Activated CD8-positive, alpha-beta memory T cell treated with anti-CD3 and anti-CD28 coated beads for 48 hours (primary cell): Measurements from ENCODE around the gene UBE2H.
"Not testable (repeated sequence)": the region's sequence is repeated elsewhere in the genome, so short reads cannot be mapped to it uniquely, and the experiment has no call there.

ENCODE experiments used
- DNase-seq, 3 experiments: peaks; one replicate each; pipeline ENCODE4 v3.0.0-alpha.2; 2020; ENCODE audit warnings: low read depth in 2 of 3, low spot score in 2 of 3

The UBE2H gene

DNA sequence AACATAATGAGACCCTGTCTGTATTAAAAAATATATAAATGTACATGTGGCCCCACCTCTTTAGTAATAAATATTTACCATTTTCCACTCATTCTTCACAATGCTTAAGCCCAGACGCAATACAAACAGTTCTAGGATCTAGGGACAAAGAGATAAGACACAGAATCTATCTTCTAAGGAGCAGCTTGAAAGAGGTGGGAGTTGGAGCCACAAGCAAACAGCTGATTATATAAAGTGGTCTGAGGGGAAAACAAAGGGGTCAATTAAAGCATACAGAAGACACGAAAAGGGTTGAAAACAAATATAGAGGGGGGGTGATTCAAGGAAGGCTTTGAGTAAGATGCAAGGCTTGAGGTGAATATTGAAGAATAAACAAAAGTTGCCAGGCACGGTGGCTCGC is 43.1 kb downstream of the UBE2H start:
- no peak for DNase-seq

DNA sequence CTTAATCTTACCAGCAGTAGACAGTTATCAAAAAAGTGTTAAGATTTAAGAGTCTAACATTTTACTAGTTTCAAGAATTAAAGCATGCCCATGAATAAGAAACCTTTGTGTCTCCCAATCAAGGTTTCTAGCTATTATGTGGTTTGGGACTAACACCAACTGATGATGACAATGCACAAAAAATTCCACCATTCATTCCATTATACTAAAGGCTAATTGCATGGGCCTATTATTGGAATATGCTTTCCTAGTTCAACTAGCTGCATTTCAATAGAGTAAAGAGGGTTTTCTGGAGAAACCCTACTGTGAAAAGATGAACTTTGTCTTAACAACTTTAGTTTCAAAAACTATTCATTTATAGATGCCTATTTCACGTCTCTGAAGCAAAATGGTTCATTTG is 44.6 kb downstream of the UBE2H start:
- no peak for DNase-seq

DNA sequence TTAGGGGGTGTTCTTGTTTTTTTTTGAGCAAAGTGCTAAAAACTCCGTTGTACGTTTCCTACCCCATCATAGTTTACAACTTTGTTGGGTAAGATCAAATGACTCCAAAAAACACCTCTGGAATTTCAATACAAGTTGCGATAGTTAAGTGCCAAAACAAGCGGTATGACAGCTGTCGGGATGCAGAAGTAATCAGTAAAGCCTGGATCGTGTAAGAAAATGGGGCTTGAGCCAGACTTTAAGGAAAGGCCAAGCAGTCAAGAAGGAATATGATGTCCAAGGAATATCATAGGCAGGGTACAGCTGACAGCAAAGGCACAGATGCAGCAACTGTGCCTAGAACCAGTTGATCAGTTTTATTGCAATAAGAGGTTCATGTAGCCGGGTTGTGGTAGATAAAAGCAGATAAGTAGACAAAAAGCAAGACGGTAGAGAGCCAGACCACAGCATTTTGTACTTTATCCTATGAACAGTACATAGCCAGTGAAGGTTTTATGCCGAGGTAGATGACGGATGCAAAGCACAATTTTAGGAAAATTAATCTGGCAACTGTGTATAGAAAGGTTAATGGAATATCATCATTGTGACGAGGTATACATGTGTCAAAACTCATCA is 45.5 kb downstream of the UBE2H start:
- DNase-seq = no peak

DNA sequence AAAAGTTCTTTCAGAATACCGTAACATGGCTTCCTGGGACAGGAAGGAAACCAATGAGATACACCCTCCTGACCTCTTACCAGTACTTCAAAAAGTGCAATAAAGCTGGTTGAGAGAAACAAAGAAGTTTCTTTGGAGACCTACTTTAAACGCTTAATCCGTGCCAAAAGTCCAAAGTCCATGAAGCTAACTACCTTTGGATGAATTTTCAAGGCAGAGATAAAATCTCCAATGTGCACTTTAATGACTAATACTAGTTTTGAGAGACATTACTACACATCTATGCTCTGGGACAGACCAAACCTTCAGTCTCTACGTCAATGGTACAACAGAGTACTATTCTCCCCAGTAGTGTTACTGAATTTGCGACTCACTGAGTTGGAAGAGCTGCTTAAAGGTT is 46.1 kb downstream of the UBE2H start:
- no peak for DNase-seq

DNA sequence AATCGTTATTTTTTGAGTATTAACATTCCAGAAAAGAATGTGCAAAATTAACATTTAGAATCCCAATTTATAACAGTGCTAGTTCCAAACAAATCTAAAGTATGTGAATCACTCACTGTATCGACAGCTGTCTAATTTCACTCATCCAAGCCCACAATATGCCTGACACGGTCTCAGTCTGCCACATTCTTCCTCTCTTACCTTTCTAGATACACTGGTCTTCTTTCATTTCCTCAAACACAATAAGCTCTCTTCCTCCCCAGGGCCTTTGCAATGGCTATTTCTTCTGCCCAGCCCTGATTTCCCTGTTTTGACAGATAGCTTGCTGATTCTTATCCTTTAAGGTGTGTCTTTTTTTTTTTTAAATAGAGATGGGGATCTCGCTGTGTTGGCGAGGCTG is 48.8 kb downstream of the UBE2H start:
- DNase-seq = no peak

DNA sequence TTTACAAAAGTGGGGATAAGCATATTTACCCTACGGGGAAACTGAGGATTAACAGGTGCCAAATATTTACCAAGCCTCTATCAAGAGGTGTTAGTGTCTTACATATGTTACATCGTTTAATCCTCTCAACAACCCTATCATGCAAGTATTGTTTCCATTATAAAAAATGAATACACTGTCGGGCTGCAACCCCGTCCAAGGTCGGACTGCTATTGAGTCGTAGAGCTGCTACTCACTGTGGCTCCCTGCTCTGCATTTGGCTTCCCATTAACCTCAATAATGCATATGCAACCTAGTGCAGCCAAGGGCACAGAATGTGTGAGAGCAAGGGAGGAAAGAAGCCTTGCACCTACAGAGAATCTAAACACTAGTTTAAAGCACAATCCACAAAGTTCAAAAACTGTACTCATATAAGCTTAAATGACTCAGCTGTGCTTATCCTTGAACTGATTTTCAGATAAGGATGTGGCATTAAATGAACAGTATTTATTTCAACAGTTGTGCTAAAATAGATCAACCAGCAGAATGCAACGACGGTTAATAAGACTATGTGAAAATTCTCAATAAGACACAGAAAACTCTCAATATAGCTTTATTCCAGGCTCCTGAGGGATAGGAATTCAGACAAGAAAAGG is 49.9 kb downstream of the UBE2H start:
- DNase-seq = no peak

DNA sequence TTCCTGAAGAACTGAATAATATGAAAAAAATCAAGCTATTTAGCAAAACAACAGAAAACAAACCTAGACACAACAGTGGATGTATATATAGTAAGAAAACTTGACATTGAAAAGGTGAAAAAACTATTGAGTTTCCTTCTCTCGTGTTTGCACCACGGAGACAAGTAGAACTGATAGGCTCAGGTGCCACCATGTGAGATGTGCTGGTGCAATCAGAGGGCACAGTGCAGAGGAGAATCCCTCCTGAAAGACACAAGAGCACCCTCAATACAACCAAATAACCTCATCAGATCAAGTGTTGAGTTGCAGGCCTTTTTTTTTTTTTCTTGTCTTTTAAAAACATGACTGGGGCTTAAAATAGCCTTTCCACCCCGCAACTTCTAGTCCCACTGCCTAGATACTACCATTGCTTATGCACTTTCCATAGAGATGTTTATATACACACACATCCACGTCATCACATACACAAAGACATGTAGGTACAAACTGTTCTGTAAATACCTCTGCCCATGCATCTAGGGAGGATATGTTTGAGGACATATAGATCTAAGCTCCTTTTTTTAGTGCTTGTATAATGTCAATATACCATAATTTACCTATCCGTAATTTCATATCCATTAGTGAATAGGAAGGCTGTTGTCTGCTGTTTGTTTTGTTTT is 54.1 kb downstream of the UBE2H start:
- DNase-seq = no peak

DNA sequence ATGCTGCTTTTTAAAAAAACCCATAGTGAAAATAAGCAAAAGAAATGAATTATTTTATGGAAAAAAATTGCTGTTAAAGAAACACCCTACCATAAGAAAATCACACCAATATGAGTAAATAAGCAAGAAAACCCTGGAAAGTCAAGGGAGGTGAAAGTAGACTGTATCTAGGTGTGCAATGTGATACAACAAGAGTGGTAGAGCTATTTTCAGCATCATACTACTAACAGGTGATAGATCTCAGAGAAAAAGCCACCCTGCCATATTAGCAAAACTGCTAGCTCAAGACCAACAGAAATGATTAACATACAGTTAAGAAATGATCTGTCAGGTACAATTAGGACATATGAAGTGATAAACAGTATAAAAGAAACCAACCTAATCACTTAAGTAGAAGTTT is 54.8 kb downstream of the UBE2H start:
- DNase-seq = no peak

DNA sequence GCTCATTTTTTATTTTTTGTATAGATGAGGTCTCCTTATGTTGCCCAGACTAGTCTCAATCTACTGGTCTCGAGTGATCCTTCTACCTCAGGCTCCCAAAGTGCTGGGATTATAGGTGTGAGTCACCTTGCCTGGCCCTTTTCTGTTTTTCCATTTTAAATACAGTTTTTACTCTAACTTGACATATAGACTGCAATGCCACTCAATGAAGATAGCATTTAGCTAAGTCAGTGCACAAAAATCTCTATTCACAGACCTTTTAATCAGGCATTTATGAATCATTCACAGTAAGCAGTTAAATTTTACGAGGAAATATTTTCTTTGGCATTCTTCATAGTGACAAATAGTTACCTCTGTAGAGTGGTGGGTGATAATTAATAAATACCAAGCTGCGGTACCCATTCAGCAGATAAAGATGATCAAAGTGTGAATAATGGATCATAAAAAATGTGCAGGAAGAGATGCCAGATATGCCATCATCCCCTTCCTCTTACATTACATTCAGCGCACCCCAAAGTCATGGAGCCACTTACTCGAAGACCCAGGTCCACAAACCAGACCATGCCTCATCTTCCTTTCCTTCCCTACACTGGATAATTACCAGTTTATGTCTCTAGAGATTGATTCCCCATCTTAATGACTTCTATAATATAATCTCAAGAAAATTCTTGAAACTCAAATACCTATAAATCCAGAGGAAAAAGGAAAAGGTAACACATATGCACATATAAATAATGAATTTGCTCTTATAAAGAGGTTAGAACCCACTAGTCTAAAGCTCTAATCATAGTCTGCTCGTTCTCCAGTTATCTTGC is 56.0 kb downstream of the UBE2H start:
- DNase-seq = no peak

DNA sequence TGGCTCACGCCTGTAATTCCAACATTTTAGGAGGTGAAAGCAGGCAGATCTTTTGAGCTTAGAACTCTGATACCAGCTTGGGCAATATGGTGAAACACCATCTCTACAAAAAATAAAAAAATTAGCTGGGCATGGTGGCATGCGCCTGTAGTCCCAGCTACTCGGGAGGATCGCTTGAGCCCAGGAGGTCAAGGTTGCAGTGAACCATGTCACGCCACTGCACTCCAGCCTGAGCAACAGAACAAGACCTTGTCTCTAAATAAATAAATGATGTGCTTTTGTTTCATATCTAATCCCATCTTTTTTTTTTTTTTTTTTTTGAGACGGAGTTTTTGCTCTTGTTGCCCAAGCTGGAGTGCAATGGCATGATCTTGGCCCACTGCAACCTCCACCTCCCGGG is 58.6 kb downstream of the UBE2H start:
- DNase-seq = not testable (repeated sequence)

DNA sequence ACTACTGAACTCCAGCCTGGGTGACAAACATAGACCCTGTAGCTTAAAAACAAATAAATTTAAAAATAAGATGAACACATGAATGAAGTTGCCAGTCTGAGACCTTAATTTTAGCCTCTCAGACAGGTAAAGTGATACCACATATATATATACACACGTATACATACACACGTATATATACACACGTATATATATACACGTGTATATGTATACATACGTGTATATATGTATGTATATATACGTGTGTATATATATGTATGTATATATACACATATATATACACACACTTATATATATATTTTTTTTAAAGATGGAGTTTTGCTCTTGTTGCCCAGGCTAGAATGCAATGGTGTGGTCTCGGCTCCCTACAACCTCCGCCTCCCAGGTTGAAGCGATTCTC is 62.7 kb downstream of the UBE2H start:
- DNase-seq = no peak

DNA sequence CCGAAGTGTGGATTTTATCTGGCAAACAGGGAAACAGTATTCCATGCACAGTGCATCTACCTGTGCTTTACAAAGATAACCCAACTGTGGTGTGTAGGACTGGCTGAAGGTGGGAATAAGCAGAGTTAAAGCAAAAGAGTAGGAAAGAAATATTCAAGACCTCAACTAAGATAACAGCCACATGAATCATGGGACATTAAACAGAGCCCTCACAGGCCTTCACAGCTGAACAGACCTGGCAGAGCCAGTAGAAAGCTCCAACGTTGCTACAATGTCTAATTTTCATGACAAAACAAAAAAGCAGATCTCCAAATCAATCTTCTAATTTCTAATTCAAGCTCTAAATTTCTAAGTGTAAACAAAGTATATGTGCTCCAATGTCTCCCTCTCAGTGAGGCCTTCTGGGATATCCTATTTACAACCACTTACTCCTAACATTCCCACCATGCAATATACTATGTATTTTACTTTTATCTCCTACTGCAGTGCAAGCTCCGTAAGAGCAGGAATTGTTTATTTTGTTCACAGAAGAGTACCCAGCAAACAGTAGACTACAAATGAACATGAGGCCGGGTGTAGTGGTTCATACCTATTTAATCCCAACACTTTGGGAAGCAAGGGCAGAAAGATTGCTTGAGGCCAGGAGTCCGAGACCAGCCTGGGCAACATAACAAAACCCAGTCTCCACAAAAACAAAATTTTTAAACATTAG is 63.5 kb downstream of the UBE2H start:
- DNase-seq = no peak

DNA sequence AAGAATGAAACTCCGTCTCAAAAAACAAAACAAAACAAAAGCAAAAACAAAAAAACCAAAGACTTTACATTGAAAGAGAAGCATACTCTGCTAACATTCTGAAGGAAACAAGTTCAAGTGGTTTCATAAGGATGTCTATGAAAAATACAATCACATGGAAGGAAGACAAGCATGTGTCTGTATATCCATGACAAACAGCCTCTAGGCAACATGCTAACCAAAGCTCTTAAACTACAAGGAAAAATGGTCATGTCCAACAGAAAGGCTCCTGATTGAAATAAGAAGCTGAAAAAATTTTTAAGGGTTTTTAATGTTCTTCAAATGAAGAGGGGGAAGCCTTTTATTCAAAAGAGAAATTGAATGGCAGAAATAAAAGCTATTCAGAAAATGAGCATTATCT is 64.9 kb downstream of the UBE2H start:
- DNase-seq = no peak

DNA sequence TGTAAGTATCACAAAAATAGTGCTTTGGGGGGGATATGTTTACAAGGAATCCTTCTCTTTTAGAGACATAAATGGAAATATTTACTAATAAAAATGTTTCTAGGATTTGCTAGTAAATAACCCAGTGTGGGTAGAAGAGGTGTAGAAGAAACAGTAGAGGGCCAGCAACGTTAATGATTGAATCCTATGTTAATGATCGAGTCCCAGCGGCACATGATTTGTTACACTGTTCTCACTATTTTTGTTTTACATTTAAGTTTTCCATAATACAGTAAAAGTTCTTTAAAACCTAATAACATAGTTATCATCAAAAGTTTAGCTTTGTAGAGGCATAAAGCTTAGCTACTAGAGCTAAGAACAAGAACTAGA is 66.0 kb downstream of the UBE2H start:
- no peak for DNase-seq

DNA sequence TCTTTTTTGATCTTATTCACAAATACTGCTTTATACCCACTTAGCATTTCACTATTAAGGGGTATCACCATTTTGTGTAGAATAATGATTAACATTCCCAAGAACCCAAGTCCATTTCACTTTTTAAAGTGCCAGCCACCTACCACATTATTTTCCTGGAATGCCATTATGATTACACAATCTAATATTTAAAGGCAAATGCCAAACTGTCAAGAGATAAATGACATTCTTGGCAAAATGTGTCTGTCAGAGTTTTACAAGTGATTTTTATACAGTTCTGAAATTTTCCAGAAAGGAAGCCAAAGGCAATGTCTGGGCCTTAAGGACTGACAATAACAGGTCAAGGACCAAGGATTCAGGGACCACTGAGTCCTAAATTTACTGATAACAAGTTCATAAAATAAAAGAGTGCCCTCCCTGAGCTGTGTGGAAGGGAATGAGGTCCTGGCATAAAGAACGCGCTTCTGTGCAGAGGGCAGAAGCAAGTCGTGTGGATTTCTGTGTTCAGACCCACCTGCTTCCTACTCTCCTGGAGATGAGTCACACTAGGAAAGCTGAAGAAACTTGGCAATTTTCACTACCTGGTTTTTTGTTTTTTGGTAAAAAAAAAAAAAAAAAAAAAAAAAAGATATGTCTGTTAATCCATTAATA is 66.5 kb downstream of the UBE2H start:
- no peak for DNase-seq

DNA sequence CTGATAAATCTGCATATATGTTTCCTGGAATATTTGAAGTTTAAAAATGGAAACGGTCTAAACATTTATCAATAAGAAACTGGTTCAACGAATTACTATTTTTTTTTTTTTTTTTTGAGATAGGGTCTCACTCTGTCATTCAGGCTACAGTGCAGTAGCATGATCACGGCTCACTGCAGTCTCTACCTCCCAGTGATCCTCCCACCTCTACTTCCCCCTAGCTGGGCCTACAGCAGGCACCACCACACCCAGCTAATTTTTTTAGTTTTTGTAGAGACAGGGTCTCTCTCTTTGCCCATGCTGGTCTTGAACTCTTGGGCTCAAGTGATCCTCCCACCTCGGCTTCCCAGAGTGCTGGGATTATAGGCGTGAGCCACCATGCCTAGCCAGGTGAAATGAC is 68.3 kb downstream of the UBE2H start:
- no peak for DNase-seq

DNA sequence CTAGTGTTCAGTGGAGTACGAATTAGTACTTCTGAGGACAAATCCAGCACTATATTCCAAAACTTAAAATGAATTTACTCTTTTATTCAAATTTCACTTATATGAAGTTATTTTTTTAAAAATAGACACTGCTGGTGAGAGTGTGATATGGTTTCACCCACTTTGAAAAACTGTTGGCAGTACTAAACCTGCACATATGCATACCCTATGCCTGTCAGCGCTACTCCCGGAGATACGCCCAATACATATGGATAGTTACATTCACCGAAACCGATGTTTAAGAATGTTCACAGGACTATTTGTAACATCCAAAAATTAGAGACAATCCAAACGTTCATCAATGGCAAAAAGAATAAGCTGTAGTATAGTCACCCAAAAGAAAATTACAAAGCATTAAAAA is 69.6 kb downstream of the UBE2H start:
- no peak for DNase-seq

DNA sequence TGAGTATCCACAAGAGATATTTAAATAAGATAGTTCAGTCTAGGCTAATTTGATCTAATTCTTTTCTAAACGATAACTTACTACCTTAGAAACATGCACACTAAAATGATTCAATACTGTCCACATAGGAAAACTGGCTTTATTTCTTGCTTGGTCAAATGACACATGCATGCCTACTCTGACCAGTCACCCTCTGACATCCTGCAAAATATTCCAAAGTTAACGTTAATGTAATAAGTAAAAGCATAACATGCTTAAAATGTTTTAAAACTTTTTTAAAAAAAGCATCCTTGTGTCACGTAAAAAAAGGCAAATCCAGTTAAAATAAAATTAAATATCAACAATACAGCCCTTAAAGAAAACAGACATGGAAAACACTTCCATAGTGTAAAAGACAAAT is 70.2 kb downstream of the UBE2H start:
- no peak for DNase-seq

DNA sequence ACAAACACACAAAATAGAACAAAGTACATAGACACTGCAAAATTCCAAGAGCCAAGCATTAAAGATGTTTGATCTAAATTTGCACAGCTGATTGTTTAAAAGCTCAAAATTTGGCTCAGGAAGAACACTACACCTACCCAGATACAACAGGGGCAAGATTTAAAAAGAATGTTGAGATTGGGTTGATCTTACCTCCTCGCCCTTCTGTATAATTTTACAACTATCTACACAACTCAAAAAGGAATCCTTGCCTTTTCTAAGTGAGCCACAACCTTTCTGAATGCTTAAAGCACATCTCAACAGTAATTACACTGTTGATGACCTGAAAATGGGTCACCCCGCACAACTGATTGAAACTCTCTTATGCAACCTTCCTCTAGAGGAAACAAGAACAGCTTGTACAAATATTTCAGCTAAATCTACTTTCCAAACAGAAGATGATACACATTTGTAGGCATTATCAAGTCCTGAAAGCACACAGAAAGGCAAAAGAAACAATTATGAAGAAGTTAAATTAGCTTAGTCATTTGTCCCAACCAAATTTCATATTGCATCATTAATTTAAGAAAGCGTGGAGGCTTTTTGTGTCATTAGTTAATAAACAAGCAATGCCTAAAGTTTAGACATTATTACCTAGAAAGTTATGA is 75.5 kb downstream of the UBE2H start:
- DNase-seq = no peak

DNA sequence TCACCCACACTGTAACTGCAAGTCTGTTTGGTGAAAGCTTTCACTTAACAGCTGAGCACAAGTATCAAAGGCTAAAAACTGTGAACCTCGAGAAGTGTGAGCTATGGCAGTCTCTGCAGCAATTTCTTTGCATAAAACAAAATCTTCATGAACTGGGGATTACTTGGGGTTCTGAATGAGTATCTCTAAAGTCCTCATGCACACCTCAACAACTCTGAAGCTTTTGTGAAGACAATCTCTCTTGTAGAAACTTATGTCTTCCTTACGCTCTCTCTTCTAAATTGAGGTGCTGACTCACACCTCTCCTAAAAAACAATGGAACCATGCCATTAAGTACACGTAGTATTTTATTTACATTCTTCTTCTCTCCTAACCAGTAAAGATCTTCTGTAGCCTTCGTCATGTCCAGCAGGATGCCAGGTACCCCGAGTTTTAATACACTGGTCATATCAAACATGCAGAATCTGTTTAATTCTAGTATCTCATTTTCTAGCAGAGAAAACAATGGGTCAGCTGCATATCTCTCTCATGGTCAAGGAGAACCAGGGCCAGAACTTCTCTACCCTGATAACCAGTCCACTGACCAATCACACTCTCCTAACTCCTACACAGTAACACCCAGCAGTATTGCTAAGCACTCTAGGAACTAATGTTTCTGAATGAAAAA is 76.9 kb downstream of the UBE2H start:
- no peak for DNase-seq
